Thyroid gland (tissue), 4 donors: ENCODE measurements around the gene ZDHHC3.

Experiments used
- POLR2A ChIP-seq, 2 donors: fragments of 450-650 bp; IDR thresholded peaks; one replicate each; pipeline ENCODE4 v1.6.1; 2017; ENCODE audit warnings: antibody characterized with exemption in 2 of 2, mild to moderate bottlenecking in 2 of 2, moderate library complexity in 1 of 2
- TF ChIP-seq, protein P1 (sequence below), 6 experiments: fragments of 200-600 bp in 3 of 6; fragments of 450-650 bp in 3 of 6; sonication (generic) in 3 of 6; IDR thresholded peaks; one replicate each; pipeline ENCODE4 v1.5.1; 2016 to 2019; ENCODE audit warnings: antibody characterized with exemption in 6 of 6, mild to moderate bottlenecking in 2 of 6, inconsistent platforms in 1 of 6, moderate library complexity in 1 of 6

DNA sequence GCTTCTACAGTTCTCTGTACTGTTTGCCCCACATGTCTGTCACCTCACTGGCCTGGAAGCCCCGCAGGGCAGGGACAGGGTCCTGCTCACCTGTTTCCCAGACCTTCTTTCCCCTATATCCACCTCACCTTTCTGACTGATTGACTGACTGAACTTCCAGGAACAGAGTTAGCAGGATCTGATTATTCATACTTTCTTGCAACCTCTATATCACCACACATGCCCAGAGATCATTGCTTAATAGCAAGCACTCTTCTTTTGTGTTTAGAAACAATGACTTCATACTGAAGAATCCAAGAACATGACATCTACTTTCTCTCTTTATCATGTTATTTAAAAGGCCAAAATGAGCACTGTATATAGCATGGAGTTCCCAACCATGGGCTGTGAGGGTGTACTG, 32.1 kb upstream of the ZDHHC3 start:
- TF ChIP-seq, protein P1, sequence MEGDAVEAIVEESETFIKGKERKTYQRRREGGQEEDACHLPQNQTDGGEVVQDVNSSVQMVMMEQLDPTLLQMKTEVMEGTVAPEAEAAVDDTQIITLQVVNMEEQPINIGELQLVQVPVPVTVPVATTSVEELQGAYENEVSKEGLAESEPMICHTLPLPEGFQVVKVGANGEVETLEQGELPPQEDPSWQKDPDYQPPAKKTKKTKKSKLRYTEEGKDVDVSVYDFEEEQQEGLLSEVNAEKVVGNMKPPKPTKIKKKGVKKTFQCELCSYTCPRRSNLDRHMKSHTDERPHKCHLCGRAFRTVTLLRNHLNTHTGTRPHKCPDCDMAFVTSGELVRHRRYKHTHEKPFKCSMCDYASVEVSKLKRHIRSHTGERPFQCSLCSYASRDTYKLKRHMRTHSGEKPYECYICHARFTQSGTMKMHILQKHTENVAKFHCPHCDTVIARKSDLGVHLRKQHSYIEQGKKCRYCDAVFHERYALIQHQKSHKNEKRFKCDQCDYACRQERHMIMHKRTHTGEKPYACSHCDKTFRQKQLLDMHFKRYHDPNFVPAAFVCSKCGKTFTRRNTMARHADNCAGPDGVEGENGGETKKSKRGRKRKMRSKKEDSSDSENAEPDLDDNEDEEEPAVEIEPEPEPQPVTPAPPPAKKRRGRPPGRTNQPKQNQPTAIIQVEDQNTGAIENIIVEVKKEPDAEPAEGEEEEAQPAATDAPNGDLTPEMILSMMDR (IDR thresholded peaks at IDR 0.05): no peak
- no peak for TF ChIP-seq POLR2A (IDR thresholded peaks at IDR 0.05)
